Ectodermal cell (in vitro differentiated cells): ENCODE results near the gene ROPN1.
A peak's percentile ranks its signal among the peaks of the same experiment; 100 is the strongest.
"Not testable (repeated sequence)": the region's sequence is repeated elsewhere in the genome, so short reads cannot be mapped to it uniquely, and the experiment has no call there.

Source experiments
- H3K27ac ChIP-seq: 2 replicates; pipeline ENCODE4 v1.7.0; 2013; ENCODE audit warnings: mild to moderate bottlenecking, low read depth, low read length; ENCODE audit not compliant: insufficient read depth, poor library complexity, severe bottlenecking
- H3K27me3 ChIP-seq: 2 replicates; pipeline ENCODE4 v1.7.0; 2013; ENCODE audit warnings: mild to moderate bottlenecking, low read length; ENCODE audit not compliant: insufficient read depth, control insufficient read depth, poor library complexity, severe bottlenecking
- H3K36me3 ChIP-seq: one replicate; pipeline ENCODE4 v1.7.0; 2013; ENCODE audit warnings: low read length; ENCODE audit not compliant: control insufficient read depth, insufficient read depth
- H3K4me1 ChIP-seq: one replicate; pipeline ENCODE4 v1.7.0; 2013; ENCODE audit warnings: low read length; ENCODE audit not compliant: control insufficient read depth, insufficient read depth
- H3K4me3 ChIP-seq: 2 replicates; pipeline ENCODE4 v1.7.0; 2013; ENCODE audit warnings: low read depth, low read length, control low read depth; ENCODE audit not compliant: insufficient read depth
- H3K9me3 ChIP-seq: 2 replicates; pipeline ENCODE4 v1.7.0; 2013; ENCODE audit warnings: mild to moderate bottlenecking, low read length, moderate library complexity; ENCODE audit not compliant: control insufficient read depth
- WGBS, 2 experiments: methylation state at CpG; one replicate each; pipeline ENCODE4 v1.1.7; 2013; ENCODE audit warnings: missing lambda C conversion rate in 2 of 2; 5-methylcytosine and 5-hydroxymethylcytosine counted together

The ROPN1 gene

GRCh38 chr3:124032311-124032880 is 40.5 kb upstream of the ROPN1 start:
- 1% methylated on average over 29 of the region's 29 CpGs for WGBS, 2 experiments
- peaks cover 9% of the 10 kb centered on the region for H3K4me1 ChIP-seq
- H3K9me3 ChIP-seq: no peaks in the 10 kb centered on the region
- no peaks in the 10 kb centered on the region for H3K36me3 ChIP-seq
- H3K27ac ChIP-seq: peak overlapping the region; percentile 79
- peak overlapping the region; percentile 79 for H3K4me3 ChIP-seq
- H3K27me3 ChIP-seq: peaks cover 24% of the 10 kb centered on the region

GRCh38 chr3:124026516-124026915 is 34.6 kb upstream of the ROPN1 start:
- Histone ChIP-seq H3K27me3 (no peaks in the 10 kb centered on the region), H3K4me1 (no peaks in the 10 kb centered on the region), H3K36me3 (no peaks in the 10 kb centered on the region), H3K9me3 (no peaks in the 10 kb centered on the region), H3K4me3 (no peak overlapping the region), H3K27ac (no peak overlapping the region)
- 84 to 90% methylated on average over 3 to 4 of the region's 4 CpGs for WGBS, 2 experiments

GRCh38 chr3:124023531-124023930 is 31.6 kb upstream of the ROPN1 start:
- not testable (repeated sequence) for H3K4me3 ChIP-seq, H3K36me3 ChIP-seq, H3K27me3 ChIP-seq, H3K9me3 ChIP-seq, H3K27ac ChIP-seq, H3K4me1 ChIP-seq
- whole genome bisulfite sequencing, 2 experiments: 73 to 86% methylated on average over 1 of the region's 1 CpG

GRCh38 chr3:124019291-124019690 is 27.4 kb upstream of the ROPN1 start:
- no peaks in the 10 kb centered on the region for H3K4me1 ChIP-seq
- H3K36me3 ChIP-seq: no peaks in the 10 kb centered on the region
- WGBS, 2 experiments: 77 to 94% methylated on average over 1 to 2 of the region's 2 CpGs
- no peak overlapping the region for H3K4me3 ChIP-seq
- no peak overlapping the region for H3K27ac ChIP-seq
- H3K27me3 ChIP-seq: no peaks in the 10 kb centered on the region
- no peaks in the 10 kb centered on the region for H3K9me3 ChIP-seq

GRCh38 chr3:124017502-124017901 is 25.6 kb upstream of the ROPN1 start:
- not testable (repeated sequence) for H3K27ac ChIP-seq, H3K36me3 ChIP-seq, H3K4me1 ChIP-seq, H3K9me3 ChIP-seq, H3K27me3 ChIP-seq, H3K4me3 ChIP-seq
- 91 to 93% methylated on average over 6 of the region's 6 CpGs for WGBS, 2 experiments

- 2 to 4% methylated on average over 3 of the region's 4 CpGs for WGBS, 2 experiments
- H3K27ac ChIP-seq, H3K9me3 ChIP-seq, H3K27me3 ChIP-seq, H3K36me3 ChIP-seq, H3K4me1 ChIP-seq, H3K4me3 ChIP-seq: not testable (repeated sequence)
Observed at GRCh38 chr3:124016483-124016882, 24.6 kb upstream of the ROPN1 start.

GRCh38 chr3:124014366-124014942 is 22.5 kb upstream of the ROPN1 start:
- H3K4me1 ChIP-seq: no peaks in the 10 kb centered on the region
- H3K4me3 ChIP-seq: no peak overlapping the region
- WGBS, 2 experiments: 93 to 96% methylated on average over 3 of the region's 3 CpGs
- H3K36me3 ChIP-seq: no peaks in the 10 kb centered on the region
- no peak overlapping the region for H3K27ac ChIP-seq
- no peaks in the 10 kb centered on the region for H3K9me3 ChIP-seq
- H3K27me3 ChIP-seq: no peaks in the 10 kb centered on the region

- not testable (repeated sequence) for H3K27ac ChIP-seq, H3K4me1 ChIP-seq, H3K27me3 ChIP-seq, H3K36me3 ChIP-seq, H3K9me3 ChIP-seq, H3K4me3 ChIP-seq
- 80% methylated on average over 1 of the region's 1 CpG; no CpG with 5 or more reads in 1 of the 2 experiments for WGBS, 2 experiments
Observed at GRCh38 chr3:124008321-124008720, 16.4 kb upstream of the ROPN1 start.

GRCh38 chr3:124007186-124007585 is 15.3 kb upstream of the ROPN1 start:
- Histone ChIP-seq H3K4me1 (no peaks in the 10 kb centered on the region), H3K27ac (no peak overlapping the region), H3K9me3 (no peaks in the 10 kb centered on the region), H3K36me3 (no peaks in the 10 kb centered on the region), H3K4me3 (no peak overlapping the region), H3K27me3 (no peaks in the 10 kb centered on the region)
- 91 to 92% methylated on average over 4 of the region's 4 CpGs for WGBS, 2 experiments

- not testable (repeated sequence) for H3K27ac ChIP-seq, H3K27me3 ChIP-seq, H3K9me3 ChIP-seq, H3K4me3 ChIP-seq, H3K4me1 ChIP-seq, H3K36me3 ChIP-seq
- WGBS, 2 experiments: 95 to 100% methylated on average over 2 of the region's 2 CpGs
Observed at GRCh38 chr3:124002405-124003079, 10.6 kb upstream of the ROPN1 start.
